HCT116 (cell line): ENCODE results near the gene CNTN5. TPM values are rescaled to one million over a fixed set of nuclear protein-coding genes. Genes with fewer than 3 reads are reported as not detected.

Experiments
- ATAC-seq: fragments of 200-7000 bp; cut with Tn5 transposase; 2 replicates; pipeline ENCODE4 v1.9.1; 2020; ENCODE audit warnings: mild to moderate bottlenecking, moderate library complexity
- BruUV-seq: library from RNA; stranded (reverse); fragments of 400-500 nt; replicated peaks from 2 replicates; lab custom pipeline; 2021; lab: Mats Ljungman, UMichigan
- CTCF ChIA-PET: fragments of 300-600 bp; sonication (Branson Sonifier 250); formaldehyde crosslinking; loops from one replicate; lab custom pipeline; 2021; ENCODE audit warnings: antibody characterized with exemption; lab: Charles Lee
- POLR2A ChIA-PET: fragments of 300-600, 350-600 bp; sonication (Branson Sonifier 250); formaldehyde crosslinking; loops from one replicate; lab custom pipeline; 2021; ENCODE audit warnings: antibody characterized with exemption; lab: Charles Lee
- RAD21 ChIA-PET, 2 experiments: fragments of 300-600 bp; sonication (Branson Sonifier 250); formaldehyde crosslinking; loops; one replicate each; lab custom pipeline; 2023; ENCODE audit warnings: low total read pairs in 2 of 2; ENCODE audit not compliant: uncharacterized antibody in 2 of 2, unreplicated experiment in 2 of 2, low non-redundant PET in 1 of 2; lab: Charles Lee
- DNase-seq: peaks from one replicate; pipeline ENCODE4 v3.0.0-alpha.2; 2010; ENCODE audit warnings: low read depth, low spot score
- H2AFZ ChIP-seq: fragments of 200-600 bp; shearing (Covaris generic), sonication (generic); 2 replicates; pipeline ENCODE4 v1.6.1; 2017; ENCODE audit warnings: low read depth, mixed run types, mixed read lengths, antibody characterized with exemption, low read length; ENCODE audit not compliant: poor library complexity, severe bottlenecking
- H3K27ac ChIP-seq: 2 replicates; pipeline ENCODE4 v1.5.1; 2012; ENCODE audit warnings: low read depth, low read length
- H3K27me3 ChIP-seq: fragments of 200-600 bp; sonication (generic); 2 replicates; pipeline ENCODE4 v1.6.1; 2016; ENCODE audit warnings: mixed run types, low read length, mixed read lengths; ENCODE audit not compliant: insufficient read depth
- H3K36me3 ChIP-seq, 2 experiments: fragments of 200-500 bp in 1 of 2; fragments of 200-600 bp in 1 of 2; sonication (Bioruptor generic) in 1 of 2; sonication (generic) in 1 of 2; 2 replicates each; pipeline versions ENCODE4 v1.5.1 to v1.6.1; 2014 to 2016; ENCODE audit warnings: low read length in 2 of 2, inconsistent platforms in 1 of 2, mixed read lengths in 1 of 2, mixed run types in 1 of 2; ENCODE audit not compliant: insufficient read depth in 2 of 2, control insufficient read depth in 1 of 2
- H3K4me1 ChIP-seq, 2 experiments: fragments of 200-600 bp in 1 of 2; sonication (generic) in 1 of 2; 2 replicates each; pipeline versions ENCODE4 v1.5.1 to v1.6.1; 2012 to 2017; ENCODE audit warnings: low read length in 2 of 2, inconsistent platforms in 1 of 2, mild to moderate bottlenecking in 1 of 2, mixed read lengths in 1 of 2, mixed run types in 1 of 2, moderate library complexity in 1 of 2; ENCODE audit not compliant: insufficient read depth in 2 of 2, control insufficient read depth in 1 of 2
- H3K4me2 ChIP-seq: fragments of 200-600 bp; sonication (generic); 2 replicates; pipeline ENCODE4 v1.6.1; 2017; ENCODE audit warnings: mixed run types, low read length, mixed read lengths
- H3K4me3 ChIP-seq, 2 experiments: fragments of 200-600 bp in 1 of 2; sonication (generic) in 1 of 2; replicated peaks in 1 of 2; 2 replicates each; pipeline ENCODE4 v1.5.1; 2011 to 2016; ENCODE audit warnings: low read length in 2 of 2, control low read depth in 1 of 2, low read depth in 1 of 2, mild to moderate bottlenecking in 1 of 2, mixed read lengths in 1 of 2, mixed run types in 1 of 2
- H3K79me2 ChIP-seq: fragments of 200-600 bp; sonication (generic); 2 replicates; pipeline ENCODE4 v1.6.1; 2017; ENCODE audit warnings: mild to moderate bottlenecking, mixed run types, low read length, moderate library complexity, mixed read lengths; ENCODE audit not compliant: insufficient read depth
- H3K9ac ChIP-seq: fragments of 200-600 bp; sonication (generic); 2 replicates; pipeline ENCODE4 v1.6.1; 2016; ENCODE audit warnings: low read length, mixed read lengths
- H3K9me2 ChIP-seq: fragments of 200-600 bp; sonication (generic), shearing (Covaris generic); 2 replicates; pipeline ENCODE4 v1.6.1; 2017; ENCODE audit warnings: mixed run types, mild to moderate bottlenecking, moderate library complexity; ENCODE audit not compliant: insufficient read depth
- H3K9me3 ChIP-seq, 2 experiments: fragments of 200-500 bp in 1 of 2; fragments of 200-600 bp in 1 of 2; sonication (Bioruptor generic) in 1 of 2; sonication (generic) in 1 of 2; 2 replicates each; pipeline ENCODE4 v1.6.1; 2014 to 2017; ENCODE audit warnings: low read length in 2 of 2, mixed read lengths in 2 of 2, inconsistent platforms in 1 of 2, low read depth in 1 of 2, mild to moderate bottlenecking in 1 of 2, mixed run types in 1 of 2, moderate library complexity in 1 of 2; ENCODE audit not compliant: control insufficient read depth in 1 of 2, insufficient read depth in 1 of 2
- H4K20me1 ChIP-seq: fragments of 200-600 bp; sonication (generic), shearing (Covaris generic); 2 replicates; pipeline ENCODE4 v1.6.1; 2017; ENCODE audit warnings: mixed run types, mild to moderate bottlenecking, moderate library complexity; ENCODE audit not compliant: insufficient read depth
- ATF3 ChIP-seq: IDR thresholded peaks from 2 replicates; pipeline ENCODE4 v1.6.1; 2012
- CTCF ChIP-seq, 3 experiments: fragments of 200-600 bp in 1 of 3; sonication (generic) in 1 of 3; IDR thresholded peaks in 2 of 3; conservative IDR thresholded peaks in 1 of 3; 2 replicates each; pipeline ENCODE4 v1.5.1; 2012 to 2017; ENCODE audit warnings: low read depth in 2 of 3, low read length in 2 of 3, antibody characterized with exemption in 1 of 3, borderline replicate concordance in 1 of 3, control low read depth in 1 of 3, mild to moderate bottlenecking in 1 of 3, mixed read lengths in 1 of 3, mixed run types in 1 of 3, moderate library complexity in 1 of 3; ENCODE audit not compliant: insufficient read depth in 1 of 3
- ELF1 ChIP-seq: IDR thresholded peaks from 2 replicates; pipeline ENCODE4 v1.6.1; 2012; ENCODE audit warnings: low read depth, borderline replicate concordance
- EZH2phosphoT487 ChIP-seq: fragments of 200-600 bp; IDR thresholded peaks from 2 replicates; pipeline ENCODE4 v1.6.1; 2018; ENCODE audit warnings: antibody characterized with exemption, borderline replicate concordance
- MAX ChIP-seq: IDR thresholded peaks from 2 replicates; pipeline ENCODE4 v1.6.1; 2012
- POLR2A ChIP-seq: IDR thresholded peaks from 2 replicates; pipeline ENCODE4 v1.7.0; 2011; ENCODE audit warnings: borderline replicate concordance; ENCODE audit not compliant: insufficient read depth, insufficient read length; ENCODE audit errors: extremely low read depth
- RAD21 ChIP-seq: IDR thresholded peaks from 2 replicates; pipeline ENCODE4 v1.6.1; 2012; ENCODE audit warnings: low read depth, mild to moderate bottlenecking
- SRF ChIP-seq: IDR thresholded peaks from 2 replicates; pipeline ENCODE4 v1.6.1; 2012; ENCODE audit warnings: low read depth
- ZBTB33 ChIP-seq: IDR thresholded peaks from 2 replicates; pipeline ENCODE4 v1.6.1; 2011; ENCODE audit warnings: mild to moderate bottlenecking, low read length, moderate library complexity; ENCODE audit not compliant: insufficient replicate concordance; ENCODE audit errors: extremely low read depth
- intact Hi-C: fragments of 100-400 bp; cut with micrococcal nuclease; formaldehyde crosslinking; loops from 2 replicates; pipeline ENCODE4 v1.10.0; 2022
- total RNA-seq: library from RNA; stranded (reverse); gene quantifications from one replicate; pipeline ENCODE4 v1.2.1, GENCODE V29; 2021; ENCODE audit not compliant: unreplicated experiment

Gene CNTN5
- total RNA-seq, 1 experiment from 2014 or later: not detected

GRCh38 chr11:99841885-99842284, 821.1 kb downstream of the CNTN5 start:
- H3K4me3 ChIP-seq: no peak overlapping the region
- H3K4me2 ChIP-seq: no peak overlapping the region
- ChIA-PET POLR2A (no interaction called here), RAD21 (no interaction called here), CTCF (no interaction called here)
- no peaks in the 10 kb centered on the region for H3K79me2 ChIP-seq
- TF ChIP-seq RAD21 (no peak), CTCF (IDR thresholded peaks at IDR 0.05 in 2 of 3, conservative IDR thresholded peaks at IDR 0.05 in 1 of 3; ENCODE audit: borderline replicate concordance in 1 of 3, insufficient read depth in 1 of 3, low read depth in 2 of 3, low read length in 2 of 3) (no peak), ELF1 (no peak), ATF3 (no peak), ZBTB33 (no peak), EZH2phosphoT487 (no peak), MAX (no peak), SRF (no peak), POLR2A (no peak)
- H3K27me3 ChIP-seq: no peaks in the 10 kb centered on the region
- no peaks in the 10 kb centered on the region for H3K36me3 ChIP-seq
- no peak overlapping the region for H3K27ac ChIP-seq
- intact Hi-C loops: no loop called here
- BruUV-seq: no TSS peak
- DNase-seq (no peak), ATAC-seq (no peak)
- peaks cover 0 to 7% of the 10 kb centered on the region in 2 experiments; a peak in 2 of 4 replicates for H3K9me3 ChIP-seq
- H4K20me1 ChIP-seq: no peaks in the 10 kb centered on the region
- no peak overlapping the region for H3K9ac ChIP-seq
- H2AFZ ChIP-seq: no peak overlapping the region
- H3K4me1 ChIP-seq: no peaks in the 10 kb centered on the region
- H3K9me2 ChIP-seq: no peaks in the 10 kb centered on the region
